Tibial artery (tissue), 4 donors: ENCODE measurements around the gene CNKSR1.

Experiments
- DNase-seq, 2 donors: peaks; one replicate each; pipeline ENCODE4 v3.0.0-alpha.2; 2019
- H3K27ac ChIP-seq, 2 donors: fragments of 200-600 bp; sonication (generic) in 1 of 2; 1 replicate in 1 of 2; 2 replicates in 1 of 2; pipeline ENCODE4 v1.5.1; 2018 to 2019; ENCODE audit warnings: mild to moderate bottlenecking in 1 of 2
- H3K27me3 ChIP-seq, 2 donors: fragments of 200-600 bp; sonication (generic) in 1 of 2; one replicate each; pipeline versions ENCODE4 v1.5.1 to v1.6.0; 2016 to 2019
- H3K36me3 ChIP-seq, 3 donors: fragments of 200-600 bp; sonication (generic) in 2 of 3; one replicate each; pipeline ENCODE4 v1.5.1; 2016 to 2019; ENCODE audit warnings: mild to moderate bottlenecking in 2 of 3
- H3K4me1 ChIP-seq, 4 donors: fragments of 200-600 bp; sonication (generic) in 2 of 4; 1 replicate in 3 of 4; 2 replicates in 1 of 4; pipeline ENCODE4 v1.5.1; 2016 to 2019
- H3K4me3 ChIP-seq, 2 donors: fragments of 200-600 bp; sonication (generic) in 1 of 2; 1 replicate in 1 of 2; 2 replicates in 1 of 2; pipeline ENCODE4 v1.5.1; 2018 to 2019; ENCODE audit warnings: mild to moderate bottlenecking in 2 of 2
- H3K9me3 ChIP-seq, 3 donors: fragments of 200-600 bp; sonication (generic) in 1 of 3; one replicate each; pipeline ENCODE4 v1.5.1; 2016 to 2019
- intact Hi-C: fragments of 100-400 bp; cut with DNase I; formaldehyde crosslinking; loops from one replicate; pipeline ENCODE4 v1.15.0; 2023; ENCODE audit warnings: low total_unique reads
- TF ChIP-seq, protein P1 (sequence below), 2 experiments: fragments of 200-600 bp in 1 of 2; fragments of 450-650 bp in 1 of 2; IDR thresholded peaks; one replicate each; pipeline ENCODE4 v1.5.1; 2017 to 2019; ENCODE audit warnings: antibody characterized with exemption in 2 of 2, mild to moderate bottlenecking in 1 of 2, moderate library complexity in 1 of 2

CNKSR1 gene

GRCh38 chr1:26181586-26182382 lies 4.5 kb downstream of the CNKSR1 start:
- no peaks in the 10 kb centered on the region for H3K9me3 ChIP-seq
- H3K36me3 ChIP-seq: peaks cover 0 to 52% (median 0%) of the 10 kb centered on the region in 3 donors
- no peak overlapping the region for H3K27ac ChIP-seq
- H3K27me3 ChIP-seq: no peaks in the 10 kb centered on the region
- no peak overlapping the region for H3K4me3 ChIP-seq
- no peaks in the 10 kb centered on the region for H3K4me1 ChIP-seq
- DNase-seq: no peak
- intact Hi-C loops: no loop called here
- TF ChIP-seq, protein P1, sequence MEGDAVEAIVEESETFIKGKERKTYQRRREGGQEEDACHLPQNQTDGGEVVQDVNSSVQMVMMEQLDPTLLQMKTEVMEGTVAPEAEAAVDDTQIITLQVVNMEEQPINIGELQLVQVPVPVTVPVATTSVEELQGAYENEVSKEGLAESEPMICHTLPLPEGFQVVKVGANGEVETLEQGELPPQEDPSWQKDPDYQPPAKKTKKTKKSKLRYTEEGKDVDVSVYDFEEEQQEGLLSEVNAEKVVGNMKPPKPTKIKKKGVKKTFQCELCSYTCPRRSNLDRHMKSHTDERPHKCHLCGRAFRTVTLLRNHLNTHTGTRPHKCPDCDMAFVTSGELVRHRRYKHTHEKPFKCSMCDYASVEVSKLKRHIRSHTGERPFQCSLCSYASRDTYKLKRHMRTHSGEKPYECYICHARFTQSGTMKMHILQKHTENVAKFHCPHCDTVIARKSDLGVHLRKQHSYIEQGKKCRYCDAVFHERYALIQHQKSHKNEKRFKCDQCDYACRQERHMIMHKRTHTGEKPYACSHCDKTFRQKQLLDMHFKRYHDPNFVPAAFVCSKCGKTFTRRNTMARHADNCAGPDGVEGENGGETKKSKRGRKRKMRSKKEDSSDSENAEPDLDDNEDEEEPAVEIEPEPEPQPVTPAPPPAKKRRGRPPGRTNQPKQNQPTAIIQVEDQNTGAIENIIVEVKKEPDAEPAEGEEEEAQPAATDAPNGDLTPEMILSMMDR (IDR thresholded peaks at IDR 0.05): no peak

DNA sequence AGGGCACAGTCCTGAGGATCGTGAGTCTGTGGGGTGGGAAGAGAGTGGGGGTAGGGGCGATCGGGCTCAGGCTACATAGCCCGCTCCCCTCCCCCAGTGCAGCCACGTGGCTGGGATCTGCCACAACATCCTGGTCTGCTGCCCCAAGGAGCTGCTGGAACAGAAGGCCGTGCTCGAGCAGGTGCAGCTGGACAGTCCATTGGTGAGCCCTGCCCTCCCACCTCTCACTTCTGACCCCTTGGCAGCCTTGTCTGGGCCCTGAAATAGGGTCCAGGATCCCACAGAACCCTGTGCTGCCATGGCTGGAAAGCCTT lies 5.0 kb downstream of the CNKSR1 start:
- Histone ChIP-seq H3K27ac (no peak overlapping the region), H3K9me3 (no peaks in the 10 kb centered on the region), H3K4me1 (no peaks in the 10 kb centered on the region), H3K27me3 (no peaks in the 10 kb centered on the region), H3K4me3 (no peak overlapping the region), H3K36me3 (peaks cover 0 to 58% (median 0%) of the 10 kb centered on the region in 3 donors)
- TF ChIP-seq, protein P1 (IDR thresholded peaks at IDR 0.05): no peak
- intact Hi-C loops: no loop called here
- DNase-seq: no peak

GRCh38 chr1:26184086-26184485 lies 6.8 kb downstream of the CNKSR1 start:
- H3K36me3 ChIP-seq: peaks cover 0 to 74% (median 0%) of the 10 kb centered on the region in 3 donors

DNA sequence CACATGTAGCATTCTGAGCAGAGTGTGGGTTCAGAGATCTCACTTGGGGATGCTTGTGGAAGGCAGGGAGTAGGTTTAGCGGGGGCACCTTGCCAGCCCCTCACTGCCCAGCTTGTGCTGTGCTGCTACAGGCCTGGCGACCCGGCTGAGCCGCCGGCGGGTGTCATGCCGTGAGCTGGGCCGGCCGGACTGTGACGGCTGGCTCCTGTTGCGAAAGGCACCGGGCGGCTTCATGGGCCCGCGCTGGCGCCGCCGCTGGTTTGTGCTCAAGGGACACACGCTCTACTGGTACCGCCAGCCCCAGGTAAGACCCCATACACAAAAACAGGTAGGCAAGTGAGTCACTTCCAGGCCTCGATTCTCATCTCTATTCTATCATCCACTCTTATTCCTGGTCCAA lies 7.6 kb downstream of the CNKSR1 start:
- intact Hi-C loops: no loop called here
- Histone ChIP-seq H3K36me3 (peaks cover 0 to 76% (median 0%) of the 10 kb centered on the region in 3 donors), H3K27ac (no peak overlapping the region)

More at GRCh38 chr1:26184086-26184485, 6.8 kb downstream of the CNKSR1 start:
- Histone ChIP-seq H3K4me1 (no peaks in the 10 kb centered on the region), H3K27ac (no peak overlapping the region), H3K9me3 (no peaks in the 10 kb centered on the region), H3K27me3 (no peaks in the 10 kb centered on the region), H3K4me3 (no peak overlapping the region)
- no peak for DNase-seq
- intact Hi-C loops: no loop called here
- TF ChIP-seq, protein P1 (IDR thresholded peaks at IDR 0.05): no peak

DNA sequence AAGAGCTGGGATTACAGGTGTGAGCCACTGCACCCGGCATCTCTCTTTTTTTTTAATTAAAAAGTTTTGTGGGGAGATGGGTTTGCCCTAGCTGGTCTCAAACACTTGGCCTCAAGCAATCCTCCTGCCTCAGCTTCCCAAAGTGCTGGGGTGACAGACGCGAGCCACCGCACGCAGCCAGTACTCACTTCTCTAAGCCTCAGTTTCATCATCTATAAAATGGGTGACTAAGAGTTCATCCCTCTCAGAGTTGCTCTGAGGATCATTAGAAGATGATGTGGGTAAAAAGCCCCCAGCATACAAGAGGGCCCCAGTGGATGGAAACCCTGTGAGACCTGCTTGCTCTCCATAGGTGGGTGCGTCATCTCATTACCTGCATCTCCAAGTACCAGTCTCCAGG lies 10.6 kb downstream of the CNKSR1 start:
- H3K4me3 ChIP-seq: no peak overlapping the region
- no peaks in the 10 kb centered on the region for H3K9me3 ChIP-seq
- H3K27me3 ChIP-seq: no peaks in the 10 kb centered on the region
- H3K36me3 ChIP-seq: peaks cover 0 to 52% (median 0%) of the 10 kb centered on the region in 3 donors
- intact Hi-C loops: no loop called here
- TF ChIP-seq, protein P1 (IDR thresholded peaks at IDR 0.05): no peak
- H3K4me1 ChIP-seq: no peaks in the 10 kb centered on the region
- H3K27ac ChIP-seq: no peak overlapping the region
- DNase-seq: no peak

More for the DNA sequence above, 7.6 kb downstream of the CNKSR1 start:
- Histone ChIP-seq H3K4me1 (no peaks in the 10 kb centered on the region), H3K27me3 (no peaks in the 10 kb centered on the region), H3K4me3 (no peak overlapping the region), H3K9me3 (no peaks in the 10 kb centered on the region)
- TF ChIP-seq, protein P1 (IDR thresholded peaks at IDR 0.05): no peak
- DNase-seq: no peak
